B cell (primary cell): ENCODE results near the gene CMAS. TPM values are rescaled to one million over a fixed set of nuclear protein-coding genes. Genes with fewer than 3 reads are reported as not detected.

Experiments
- ATAC-seq: fragments of 200-7000 bp; cut with Tn5 transposase; one replicate; pipeline ENCODE4 v1.10.0; 2021; ENCODE audit warnings: low read depth, mild to moderate bottlenecking, moderate number of reproducible peaks, moderate library complexity
- CTCF ChIA-PET: fragments of 350-600 bp; sonication (Branson Sonifier 250); formaldehyde crosslinking; loops from one replicate; lab custom pipeline; 2021; ENCODE audit warnings: antibody characterized with exemption, inconsistent platforms; lab: Charles Lee
- POLR2A ChIA-PET: fragments of 350-600 bp; sonication (Branson Sonifier 250); formaldehyde crosslinking; loops from one replicate; lab custom pipeline; 2021; ENCODE audit warnings: antibody characterized with exemption; lab: Charles Lee
- DNase-seq: peaks from one replicate; pipeline ENCODE4 v3.0.0; 2013
- H2AFZ ChIP-seq: 2 replicates; pipeline ENCODE4 v1.6.1; 2012; ENCODE audit warnings: mild to moderate bottlenecking, low read depth, low read length; ENCODE audit not compliant: insufficient read depth, poor library complexity, severe bottlenecking
- H3K27ac ChIP-seq, 2 donors: 1 replicate in 1 of 2; 2 replicates in 1 of 2; pipeline ENCODE4 v1.5.1; 2012 to 2013; ENCODE audit warnings: low read length in 2 of 2, mild to moderate bottlenecking in 2 of 2, moderate library complexity in 1 of 2
- H3K27me3 ChIP-seq, 4 experiments: fragments of 200-600 bp in 1 of 4; sonication (generic) in 1 of 4; replicated peaks in 1 of 4; 1 replicate in 2 of 4; 2 replicates in 2 of 4; pipeline versions ENCODE4 v1.6.1 to v1.7.0; 2013 to 2016; ENCODE audit warnings: low read length in 3 of 4, mild to moderate bottlenecking in 2 of 4, mixed read lengths in 1 of 4, moderate library complexity in 1 of 4; ENCODE audit not compliant: insufficient read depth in 4 of 4, control insufficient read depth in 3 of 4; ENCODE audit errors: control extremely low read depth in 1 of 4
- H3K36me3 ChIP-seq, 2 experiments: replicated peaks in 1 of 2; 1 replicate in 1 of 2; 2 replicates in 1 of 2; pipeline versions ENCODE4 v1.6.1 to v1.7.1; 2013; ENCODE audit warnings: low read length in 1 of 2; ENCODE audit not compliant: insufficient read depth in 2 of 2, control insufficient read depth in 1 of 2; ENCODE audit errors: control extremely low read depth in 1 of 2, extremely low read depth in 1 of 2
- H3K4me1 ChIP-seq, 2 donors: fragments of 200-600 bp in 1 of 2; sonication (generic) in 1 of 2; 1 replicate in 1 of 2; 2 replicates in 1 of 2; pipeline versions ENCODE4 v1.5.1 to v1.6.1; 2013 to 2017; ENCODE audit warnings: low read length in 2 of 2; ENCODE audit not compliant: control insufficient read depth in 2 of 2, insufficient read depth in 2 of 2
- H3K4me2 ChIP-seq: replicated peaks from 2 replicates; pipeline ENCODE3; 2012; ENCODE audit warnings: mild to moderate bottlenecking, low read depth, low read length; ENCODE audit not compliant: poor library complexity, severe bottlenecking
- H3K4me3 ChIP-seq, 5 experiments: fragments of 200-600 bp in 1 of 5; sonication (generic) in 1 of 5; 1 replicate in 3 of 5; 2 replicates in 2 of 5; pipeline versions ENCODE4 v1.5.1 to v1.7.0; 2011 to 2016; ENCODE audit warnings: low read length in 4 of 5, mild to moderate bottlenecking in 4 of 5, low read depth in 2 of 5, control low read depth in 1 of 5, moderate library complexity in 1 of 5; ENCODE audit not compliant: insufficient read depth in 1 of 5; ENCODE audit errors: control extremely low read depth in 1 of 5, extremely low read depth in 1 of 5
- H3K79me2 ChIP-seq: fragments of 200-600 bp; sonication (generic); one replicate; pipeline ENCODE4 v1.6.0; 2016; ENCODE audit warnings: low read length; ENCODE audit not compliant: control insufficient read depth, insufficient read depth
- H3K9ac ChIP-seq: fragments of 200-600 bp; sonication (generic); 2 replicates; pipeline ENCODE4 v1.6.1; 2017; ENCODE audit warnings: mild to moderate bottlenecking, low read length, moderate library complexity
- H3K9me3 ChIP-seq, 3 donors: one replicate each; pipeline versions ENCODE4 v1.6.1 to v1.7.1; 2013; ENCODE audit warnings: low read length in 2 of 3; ENCODE audit not compliant: control insufficient read depth in 2 of 3, insufficient read depth in 1 of 3; ENCODE audit errors: control extremely low read depth in 1 of 3
- H4K20me1 ChIP-seq: 2 replicates; pipeline ENCODE4 v1.6.0; 2012; ENCODE audit warnings: mild to moderate bottlenecking, low read length; ENCODE audit not compliant: insufficient read depth, control insufficient read depth, poor library complexity, severe bottlenecking
- H3K27ac Mint-ChIP-seq: one replicate; pipeline ENCODE4 v1.8.0; 2021; ENCODE audit warnings: mixed read lengths
- H3K27me3 Mint-ChIP-seq: one replicate; pipeline ENCODE4 v1.8.0; 2021; ENCODE audit warnings: mixed read lengths
- H3K4me1 Mint-ChIP-seq: one replicate; pipeline ENCODE4 v1.8.0; 2021; ENCODE audit warnings: mixed read lengths
- H3K4me3 Mint-ChIP-seq: one replicate; pipeline ENCODE4 v1.8.0; 2021; ENCODE audit warnings: mixed read lengths
- H3K9me3 Mint-ChIP-seq: one replicate; pipeline ENCODE4 v1.8.0; 2022; ENCODE audit warnings: mixed read lengths; ENCODE audit not compliant: insufficient read depth
- EZH2 ChIP-seq: IDR thresholded peaks from 2 replicates; pipeline ENCODE4 v1.6.1; 2012; ENCODE audit warnings: borderline replicate concordance, low read depth, mild to moderate bottlenecking, moderate library complexity, low read length; ENCODE audit not compliant: insufficient read depth, poor library complexity, severe bottlenecking
- WGBS: methylation state at CpG from one replicate; pipeline ENCODE4 v1.1.5; 2013; ENCODE audit warnings: missing lambda C conversion rate; ENCODE audit not compliant: insufficient coverage; 5-methylcytosine and 5-hydroxymethylcytosine counted together
- intact Hi-C: fragments of 100-400 bp; cut with micrococcal nuclease; formaldehyde crosslinking; loops from one replicate; pipeline ENCODE4 v1.10.0; 2022
- polyA minus RNA-seq: library from RNA; depleted of rRNA, polyadenylated mRNA; stranded (reverse); fragments of >200 nt; gene quantifications from 2 replicates; pipeline ENCODE4 v1.2.3, GENCODE V29; 2012
- polyA plus RNA-seq: library from polyadenylated mRNA; depleted of rRNA; stranded (reverse); fragments of >200 nt; gene quantifications from 2 replicates; pipeline ENCODE4 v1.2.3, GENCODE V29; 2012
- total RNA-seq, 2 donors: library from RNA; stranded (reverse); fragments of 120-200 nt in 1 of 2; gene quantifications; 1 replicate in 1 of 2; 2 replicates in 1 of 2; pipeline versions ENCODE4 v1.2.3 to v1.2.4, GENCODE V29; 2013 to 2022
- TF ChIP-seq, protein P1 (sequence below): fragments of 200-600 bp; IDR thresholded peaks from one replicate; pipeline ENCODE4 v1.8.0; 2022; ENCODE audit warnings: antibody characterized with exemption, mild to moderate bottlenecking

Gene CMAS
- total RNA-seq (16.1 and 19.1 TPM in 2 replicates), polyA plus RNA-seq (5.8 and 5.9 TPM in 2 replicates), polyA minus RNA-seq (3.7 and 4.4 TPM in 2 replicates)
- 18.4 TPM for total RNA-seq (2013)

DNA sequence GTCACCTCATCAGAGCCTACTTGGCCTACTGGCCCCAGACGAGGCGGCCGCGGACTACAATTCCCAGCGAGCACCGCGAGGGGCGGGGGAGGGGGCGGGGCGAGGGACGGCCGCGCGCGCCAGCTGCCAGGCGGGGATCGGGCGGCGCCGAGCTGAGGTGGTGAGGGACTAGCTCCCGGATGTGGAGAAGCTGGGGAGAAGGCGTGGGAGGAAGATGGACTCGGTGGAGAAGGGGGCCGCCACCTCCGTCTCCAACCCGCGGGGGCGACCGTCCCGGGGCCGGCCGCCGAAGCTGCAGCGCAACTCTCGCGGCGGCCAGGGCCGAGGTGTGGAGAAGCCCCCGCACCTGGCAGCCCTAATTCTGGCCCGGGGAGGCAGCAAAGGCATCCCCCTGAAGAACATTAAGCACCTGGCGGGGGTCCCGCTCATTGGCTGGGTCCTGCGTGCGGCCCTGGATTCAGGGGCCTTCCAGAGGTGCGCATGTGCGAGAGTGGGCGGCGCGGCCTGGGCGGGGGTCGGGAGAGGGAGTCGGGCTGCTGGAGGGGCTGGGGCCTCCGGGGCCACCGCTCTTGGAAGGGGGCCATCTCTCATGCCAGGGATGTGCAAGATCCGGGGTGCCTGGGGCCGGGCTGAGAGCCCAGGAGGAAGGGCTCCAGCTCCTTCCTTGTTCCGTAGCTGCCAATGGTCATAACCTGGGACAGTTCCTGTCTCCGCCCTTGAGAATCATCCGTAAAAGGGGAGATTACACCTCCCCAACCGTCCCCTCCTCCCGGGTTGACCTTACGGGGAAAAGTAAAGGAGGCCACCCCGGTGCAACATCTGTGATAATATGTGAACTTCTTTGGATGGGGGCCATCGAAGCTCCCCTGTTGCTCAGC is at the start of gene CMAS:
Gene CMAS (plus strand): TSS at position 129 of the 878 bp plus-strand sequence. CDS start 86 bp downstream, at position 215.
- Histone ChIP-seq H3K9me3 (no peaks in the 10 kb centered on the region), H3K27me3 (no peaks in the 10 kb centered on the region), H4K20me1 (no peaks in the 10 kb centered on the region), H3K27ac (peak within 1 kb of the TSS; percentile 13 to 69), H3K4me1 (peaks cover 5 to 6% of the 10 kb centered on the region in 2 donors), H3K4me3 (peak within 1 kb of the TSS; percentile 48 to 95 (median 93)), H3K79me2 (peaks cover 26% of the 10 kb centered on the region), H2AFZ (peak within 1 kb of the TSS; percentile 99), H3K36me3 (no peaks in the 10 kb centered on the region), H3K9ac (peak within 1 kb of the TSS; percentile 97), H3K4me2 (peak within 1 kb of the TSS; percentile 93)
- Mint-ChIP-seq H3K27ac (peak within 1 kb of the TSS; percentile 81), H3K4me1 (peaks cover 23% of the 10 kb centered on the region), H3K27me3 (peaks cover 9% of the 10 kb centered on the region), H3K9me3 (no peaks in the 10 kb centered on the region), H3K4me3 (peak within 1 kb of the TSS; percentile 95)
- intact Hi-C loops: loop anchor here (1.0 to 5.0 kb wide), 5 partner anchors 116 to 610 kb away; partner anchors contain the start of genes C2CD5, ETNK1, LDHB and PYROXD1
- ATAC-seq: peak; percentile 89
- peak; percentile 77 for DNase-seq
- POLR2A ChIA-PET: no interaction called here
- TF ChIP-seq, protein P1, sequence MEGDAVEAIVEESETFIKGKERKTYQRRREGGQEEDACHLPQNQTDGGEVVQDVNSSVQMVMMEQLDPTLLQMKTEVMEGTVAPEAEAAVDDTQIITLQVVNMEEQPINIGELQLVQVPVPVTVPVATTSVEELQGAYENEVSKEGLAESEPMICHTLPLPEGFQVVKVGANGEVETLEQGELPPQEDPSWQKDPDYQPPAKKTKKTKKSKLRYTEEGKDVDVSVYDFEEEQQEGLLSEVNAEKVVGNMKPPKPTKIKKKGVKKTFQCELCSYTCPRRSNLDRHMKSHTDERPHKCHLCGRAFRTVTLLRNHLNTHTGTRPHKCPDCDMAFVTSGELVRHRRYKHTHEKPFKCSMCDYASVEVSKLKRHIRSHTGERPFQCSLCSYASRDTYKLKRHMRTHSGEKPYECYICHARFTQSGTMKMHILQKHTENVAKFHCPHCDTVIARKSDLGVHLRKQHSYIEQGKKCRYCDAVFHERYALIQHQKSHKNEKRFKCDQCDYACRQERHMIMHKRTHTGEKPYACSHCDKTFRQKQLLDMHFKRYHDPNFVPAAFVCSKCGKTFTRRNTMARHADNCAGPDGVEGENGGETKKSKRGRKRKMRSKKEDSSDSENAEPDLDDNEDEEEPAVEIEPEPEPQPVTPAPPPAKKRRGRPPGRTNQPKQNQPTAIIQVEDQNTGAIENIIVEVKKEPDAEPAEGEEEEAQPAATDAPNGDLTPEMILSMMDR: no peak
- TF ChIP-seq EZH2: no peak
- CTCF ChIA-PET: interaction anchor here (1.1 kb wide), 1 partner anchor 15 kb away, joined by 4 read pairs; no protein-coding TSS in a partner anchor
- WGBS: under 1% methylated on average over 57 of the region's 64 CpGs

DNA sequence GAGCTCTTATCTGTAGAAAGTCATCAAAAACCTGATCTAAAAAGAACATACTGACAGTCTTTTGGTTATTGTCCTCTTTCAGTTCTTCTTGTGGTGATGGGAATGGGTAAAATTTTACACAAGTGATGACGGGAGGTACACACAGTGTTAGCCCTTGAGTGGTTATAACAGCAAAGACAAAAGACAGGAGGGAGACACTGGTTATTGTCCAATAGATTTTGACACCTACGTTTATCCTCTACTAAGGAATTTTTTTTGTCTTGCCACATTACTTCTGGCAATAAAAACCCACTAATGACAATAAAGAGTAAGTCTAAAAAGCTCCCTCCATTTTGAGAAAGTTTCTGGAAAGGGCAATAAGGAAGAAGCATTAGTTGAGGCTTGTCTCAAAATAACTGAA is 47.7 kb upstream of the CMAS start:
- Histone ChIP-seq H3K9me3 (no peaks in the 10 kb centered on the region), H3K79me2 (no peaks in the 10 kb centered on the region), H3K4me3 (no peak overlapping the region), H3K27me3 (no peaks in the 10 kb centered on the region), H2AFZ (no peak overlapping the region), H4K20me1 (no peaks in the 10 kb centered on the region), H3K36me3 (no peaks in the 10 kb centered on the region), H3K27ac (no peak overlapping the region), H3K4me2 (no peak overlapping the region), H3K9ac (no peak overlapping the region), H3K4me1 (no peaks in the 10 kb centered on the region)
- no CpG with 5 or more reads among the region's 2 CpGs for WGBS
- ATAC-seq: no peak
- intact Hi-C loops: no loop called here
- Mint-ChIP-seq H3K4me1 (no peaks in the 10 kb centered on the region), H3K27me3 (no peaks in the 10 kb centered on the region), H3K4me3 (no peak overlapping the region), H3K27ac (no peak overlapping the region), H3K9me3 (no peaks in the 10 kb centered on the region)
- POLR2A ChIA-PET: no interaction called here
- TF ChIP-seq, protein P1: no peak
- TF ChIP-seq EZH2: no peak
- no peak for DNase-seq
- CTCF ChIA-PET: no interaction called here
